NB4 (cell line): ENCODE results near the gene C17orf113.

Source experiments
- DNase-seq: peaks from one replicate; pipeline ENCODE4 v3.0.0; 2010; ENCODE audit warnings: low read depth
- H3K4me3 ChIP-seq: one replicate; pipeline ENCODE4 v1.5.1; 2011; ENCODE audit warnings: mild to moderate bottlenecking, low read depth, low read length, moderate library complexity
- CTCF ChIP-seq: IDR thresholded peaks from one replicate; pipeline ENCODE4 v1.5.1; 2012; ENCODE audit warnings: low read depth, low read length
- MYC ChIP-seq: IDR thresholded peaks from 2 replicates; pipeline ENCODE4 v1.6.1; 2011; ENCODE audit warnings: low read depth, low read length
- POLR2A ChIP-seq: IDR thresholded peaks from 2 replicates; pipeline ENCODE4 v1.6.1; 2011; ENCODE audit warnings: mild to moderate bottlenecking; ENCODE audit not compliant: insufficient read length; ENCODE audit errors: extremely low read depth
- TF ChIP-seq, protein P1 (sequence below): IDR thresholded peaks from 2 replicates; pipeline ENCODE4 v1.6.1; 2011; ENCODE audit warnings: low read depth, low read length

C17orf113 gene

DNA sequence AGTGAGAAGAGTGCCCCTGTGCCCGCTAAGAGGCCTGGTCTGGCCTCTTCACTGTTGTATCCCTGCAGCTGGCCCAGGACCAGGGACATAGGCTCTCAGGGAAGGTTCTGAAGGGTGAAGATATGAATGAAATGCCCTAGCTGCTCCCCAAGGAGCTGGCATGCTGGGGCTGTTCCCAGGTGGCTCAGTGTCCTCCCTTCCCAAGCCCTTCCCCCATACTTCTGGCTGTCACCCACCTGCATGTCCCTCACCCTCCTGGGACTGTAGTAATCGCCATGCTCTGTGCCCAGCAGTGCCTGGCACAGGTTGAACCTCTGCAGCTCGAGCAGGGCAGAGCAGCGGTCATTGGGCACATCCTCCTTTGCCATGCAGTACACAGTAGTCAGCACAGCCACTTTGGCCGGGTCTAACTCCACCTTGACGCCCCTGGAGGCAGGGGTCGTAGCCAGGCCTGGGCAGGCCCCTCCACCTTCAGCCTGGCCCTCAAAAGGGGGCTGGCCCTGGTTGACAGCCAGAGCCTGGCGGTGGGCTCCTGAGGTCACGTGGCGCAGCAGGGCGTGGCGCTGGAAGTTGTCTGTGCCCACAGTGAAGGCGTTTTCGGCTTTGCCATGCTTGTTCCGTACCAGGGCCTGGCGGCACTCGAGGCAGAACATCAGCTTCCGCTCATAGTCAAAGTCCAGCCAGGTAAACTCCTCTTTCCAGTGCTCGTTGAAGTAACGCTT lies 7.6 kb downstream of the C17orf113 start:
- no peak for TF ChIP-seq MYC
- TF ChIP-seq POLR2A = no peak
- TF ChIP-seq, protein P1, sequence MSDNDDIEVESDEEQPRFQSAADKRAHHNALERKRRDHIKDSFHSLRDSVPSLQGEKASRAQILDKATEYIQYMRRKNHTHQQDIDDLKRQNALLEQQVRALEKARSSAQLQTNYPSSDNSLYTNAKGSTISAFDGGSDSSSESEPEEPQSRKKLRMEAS = no peak
- no peak for TF ChIP-seq CTCF
- DNase-seq = no peak
- H3K4me3 ChIP-seq = no peak overlapping the region

GRCh38 chr17:42041619-42042018 lies 8.8 kb downstream of the C17orf113 start:
- no peak for TF ChIP-seq POLR2A
- TF ChIP-seq MYC = no peak
- DNase-seq = no peak

GRCh38 chr17:42040818-42041217 lies 9.6 kb downstream of the C17orf113 start:
- no peak overlapping the region for H3K4me3 ChIP-seq
- no peak for DNase-seq
- TF ChIP-seq POLR2A (no peak), MYC (no peak), CTCF (no peak)
- TF ChIP-seq, protein P1 = no peak

More at GRCh38 chr17:42041619-42042018, 8.8 kb downstream of the C17orf113 start:
- H3K4me3 ChIP-seq = no peak overlapping the region

DNA sequence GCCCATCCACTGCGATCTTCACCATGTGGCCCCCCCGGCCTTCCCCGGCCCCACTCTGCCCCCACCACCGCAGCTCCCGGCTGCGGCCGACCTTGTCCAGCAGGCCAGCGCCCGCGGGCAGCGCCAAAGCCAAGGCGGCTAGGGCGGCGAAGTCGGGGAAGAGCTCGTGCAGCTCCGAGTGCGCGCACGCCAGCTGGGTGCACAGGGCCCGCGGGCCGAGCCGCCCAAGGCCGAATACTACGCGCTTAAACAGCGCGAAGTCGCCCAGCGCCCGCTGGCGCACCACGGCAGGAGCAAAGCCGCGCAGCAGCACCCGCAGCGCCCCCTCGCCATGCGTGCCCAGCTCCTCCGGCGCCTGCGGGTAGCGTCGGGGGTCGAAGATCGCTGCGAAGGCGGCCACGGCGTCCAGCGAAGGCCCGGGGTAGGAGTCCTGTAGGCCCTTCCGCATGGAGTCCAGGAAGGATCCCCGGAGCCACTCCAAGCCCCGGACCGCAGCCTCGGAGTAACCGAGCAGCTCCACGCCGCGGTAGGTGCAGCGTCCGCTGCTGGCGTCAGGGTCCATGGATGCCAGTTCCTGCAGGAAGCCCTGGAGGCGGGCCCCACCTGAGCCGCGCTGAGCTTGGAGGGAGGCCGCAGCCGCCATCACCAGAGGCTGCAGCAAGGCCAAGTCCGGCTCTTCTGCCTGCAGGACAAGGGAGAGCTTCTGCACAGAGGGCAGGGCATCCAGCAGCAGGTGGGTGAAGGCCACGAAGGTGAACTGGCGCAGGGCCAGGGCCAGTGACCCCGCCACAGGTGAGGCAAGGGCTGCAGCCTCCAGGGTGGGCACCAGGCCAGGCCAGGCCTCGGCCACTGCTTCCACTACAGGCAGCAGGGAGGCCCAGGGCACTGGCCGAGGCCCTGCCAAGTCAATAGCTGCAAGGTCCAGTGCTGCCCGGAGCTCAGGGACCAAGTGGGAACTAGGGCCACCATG lies 10.3 kb downstream of the C17orf113 start:
- H3K4me3 ChIP-seq = no peak overlapping the region
- no peak for DNase-seq
- TF ChIP-seq, protein P1 = no peak
- TF ChIP-seq POLR2A (no peak), CTCF (no peak), MYC (no peak)

- TF ChIP-seq POLR2A (no peak), MYC (no peak), CTCF (no peak)
- TF ChIP-seq, protein P1 = no peak
- no peak overlapping the region for H3K4me3 ChIP-seq
- no peak for DNase-seq
Measured at GRCh38 chr17:42038221-42038973, 12.0 kb downstream of the C17orf113 start.
